C4-2B (cell line): ENCODE data around the gene CNGA1.

Source experiments
- ZFX ChIP-seq: fragments of 450-650 bp; IDR thresholded peaks from 2 replicates; pipeline ENCODE4 v1.6.1; 2017
- TF ChIP-seq, protein P1 (sequence below): fragments of 450-650 bp; conservative IDR thresholded peaks from 2 replicates; pipeline ENCODE4 v1.5.1; 2017; ENCODE audit warnings: mild to moderate bottlenecking

DNA sequence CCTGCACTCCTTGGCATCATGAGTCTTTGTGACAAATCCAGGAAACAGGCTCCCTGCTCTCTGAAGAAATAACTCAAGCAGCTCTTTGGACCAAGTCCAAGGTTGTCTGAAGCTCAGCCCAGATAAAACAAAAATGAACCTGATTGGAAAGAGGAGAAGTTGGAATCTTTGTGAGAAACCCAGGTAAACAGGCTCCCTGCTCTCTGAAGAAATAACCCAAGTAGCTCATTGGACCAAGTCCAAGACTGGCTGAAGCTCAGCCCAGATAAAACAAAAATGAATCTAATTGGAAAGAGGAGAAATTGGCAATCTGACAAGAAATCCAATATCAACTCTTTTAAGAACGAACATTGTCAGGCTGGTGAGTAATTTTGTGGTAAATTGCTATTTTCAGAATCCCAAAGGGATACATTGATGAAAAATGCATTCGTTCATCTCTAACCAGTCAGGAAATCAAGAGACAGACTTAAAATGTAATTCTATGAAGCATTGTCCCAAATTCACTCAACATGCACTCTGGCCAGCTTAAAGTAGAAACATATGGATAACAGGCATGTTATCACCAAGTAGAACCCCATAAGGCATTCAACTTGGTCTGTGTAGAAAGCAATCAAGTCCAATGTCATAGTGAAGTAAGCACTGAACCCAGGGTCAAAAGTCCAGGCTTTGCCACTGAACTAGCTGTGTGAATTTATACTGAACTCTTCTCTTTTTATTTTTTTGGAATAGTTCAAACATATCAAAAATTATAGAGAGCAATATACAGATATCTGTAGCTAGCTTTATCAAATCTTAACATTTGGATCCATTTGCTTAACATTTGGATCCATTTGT lies 85.3 kb downstream of the CNGA1 start:
- TF ChIP-seq, protein P1, sequence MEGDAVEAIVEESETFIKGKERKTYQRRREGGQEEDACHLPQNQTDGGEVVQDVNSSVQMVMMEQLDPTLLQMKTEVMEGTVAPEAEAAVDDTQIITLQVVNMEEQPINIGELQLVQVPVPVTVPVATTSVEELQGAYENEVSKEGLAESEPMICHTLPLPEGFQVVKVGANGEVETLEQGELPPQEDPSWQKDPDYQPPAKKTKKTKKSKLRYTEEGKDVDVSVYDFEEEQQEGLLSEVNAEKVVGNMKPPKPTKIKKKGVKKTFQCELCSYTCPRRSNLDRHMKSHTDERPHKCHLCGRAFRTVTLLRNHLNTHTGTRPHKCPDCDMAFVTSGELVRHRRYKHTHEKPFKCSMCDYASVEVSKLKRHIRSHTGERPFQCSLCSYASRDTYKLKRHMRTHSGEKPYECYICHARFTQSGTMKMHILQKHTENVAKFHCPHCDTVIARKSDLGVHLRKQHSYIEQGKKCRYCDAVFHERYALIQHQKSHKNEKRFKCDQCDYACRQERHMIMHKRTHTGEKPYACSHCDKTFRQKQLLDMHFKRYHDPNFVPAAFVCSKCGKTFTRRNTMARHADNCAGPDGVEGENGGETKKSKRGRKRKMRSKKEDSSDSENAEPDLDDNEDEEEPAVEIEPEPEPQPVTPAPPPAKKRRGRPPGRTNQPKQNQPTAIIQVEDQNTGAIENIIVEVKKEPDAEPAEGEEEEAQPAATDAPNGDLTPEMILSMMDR, result no peak
- no peak for TF ChIP-seq ZFX
